Calu3 (cell line): ENCODE data around the gene UCHL5. TPM values are rescaled to one million over a fixed set of nuclear protein-coding genes. Genes with fewer than 3 reads are reported as not detected.

Experiments
- BruUV-seq: library from RNA; stranded (reverse); fragments of 400-500 nt; replicated peaks from 2 replicates; lab custom pipeline; 2021; lab: Mats Ljungman, UMichigan
- CTCF ChIA-PET: fragments of 300-600 bp; sonication (Branson Sonifier 250); formaldehyde crosslinking; loops from one replicate; lab custom pipeline; 2022; ENCODE audit warnings: antibody characterized with exemption; lab: Charles Lee
- DNase-seq: peaks from one replicate; pipeline ENCODE4 v3.0.0; 2022
- H3K27ac Mint-ChIP-seq: one replicate; pipeline ENCODE4 v1.8.0; 2022; ENCODE audit warnings: mixed read lengths; ENCODE audit not compliant: unreplicated experiment
- H3K27me3 Mint-ChIP-seq: one replicate; pipeline ENCODE4 v1.8.0; 2022; ENCODE audit warnings: mixed read lengths; ENCODE audit not compliant: unreplicated experiment
- H3K36me3 Mint-ChIP-seq: one replicate; pipeline ENCODE4 v1.8.0; 2022; ENCODE audit warnings: mild to moderate bottlenecking, moderate library complexity, mixed read lengths; ENCODE audit not compliant: insufficient read depth, unreplicated experiment
- H3K4me1 Mint-ChIP-seq: one replicate; pipeline ENCODE4 v1.8.0; 2022; ENCODE audit warnings: mild to moderate bottlenecking, low read depth, mixed read lengths; ENCODE audit not compliant: unreplicated experiment
- H3K4me3 Mint-ChIP-seq: one replicate; pipeline ENCODE4 v1.8.0; 2022; ENCODE audit warnings: mild to moderate bottlenecking, low read depth, moderate library complexity, mixed read lengths; ENCODE audit not compliant: unreplicated experiment
- H3K9me3 Mint-ChIP-seq: one replicate; pipeline ENCODE4 v1.8.0; 2022; ENCODE audit warnings: low read depth, mixed read lengths; ENCODE audit not compliant: unreplicated experiment
- CTCF ChIP-seq: fragments of 200-600 bp; IDR thresholded peaks from one replicate; pipeline ENCODE4 v1.8.0; 2022; ENCODE audit warnings: antibody characterized with exemption; ENCODE audit not compliant: unreplicated experiment
- intact Hi-C: fragments of 100-400 bp; cut with micrococcal nuclease; formaldehyde crosslinking; loops from one replicate; pipeline ENCODE4 v1.10.0; 2022; ENCODE audit not compliant: unreplicated experiment
- total RNA-seq: library from RNA; stranded (reverse); gene quantifications from 2 replicates; pipeline ENCODE4 v1.2.3, GENCODE V29; 2022

UCHL5 gene
- total RNA-seq, 1 experiment from 2014 or later = 69.9 TPM

GRCh38 chr1:193094112-193094511 lies 35.0 kb upstream of the UCHL5 start:
- Mint-ChIP-seq H3K27me3 (no peaks in the 10 kb centered on the region), H3K9me3 (no peaks in the 10 kb centered on the region), H3K27ac (no peak overlapping the region), H3K4me1 (no peaks in the 10 kb centered on the region), H3K4me3 (no peak overlapping the region), H3K36me3 (peaks cover 11% of the 10 kb centered on the region)
- CTCF ChIA-PET = no interaction called here
- no TSS peak for BruUV-seq
- no peak for TF ChIP-seq CTCF
- intact Hi-C loops = no loop called here
- no peak for DNase-seq

- no peaks in the 10 kb centered on the region for H3K27me3 Mint-ChIP-seq
- H3K36me3 Mint-ChIP-seq = peaks cover 14% of the 10 kb centered on the region
- no peaks in the 10 kb centered on the region for H3K4me1 Mint-ChIP-seq
- H3K9me3 Mint-ChIP-seq = no peaks in the 10 kb centered on the region
- CTCF ChIA-PET = no interaction called here
- DNase-seq = no peak
- BruUV-seq = no TSS peak
- TF ChIP-seq CTCF = no peak
- no peak overlapping the region for H3K27ac Mint-ChIP-seq
- no peak overlapping the region for H3K4me3 Mint-ChIP-seq
- intact Hi-C loops = no loop called here
Observed at GRCh38 chr1:193090865-193091264, 31.7 kb upstream of the UCHL5 start.

- intact Hi-C loops = no loop called here
- no peak for DNase-seq
- Mint-ChIP-seq H3K4me3 (no peak overlapping the region), H3K27me3 (no peaks in the 10 kb centered on the region), H3K36me3 (peaks cover 20% of the 10 kb centered on the region), H3K27ac (no peak overlapping the region), H3K4me1 (no peaks in the 10 kb centered on the region), H3K9me3 (no peaks in the 10 kb centered on the region)
- no peak for TF ChIP-seq CTCF
- no TSS peak for BruUV-seq
- CTCF ChIA-PET = no interaction called here
Observed at GRCh38 chr1:193087893-193088292, 28.7 kb upstream of the UCHL5 start.

GRCh38 chr1:193086342-193086741 lies 27.2 kb upstream of the UCHL5 start:
- Mint-ChIP-seq H3K4me1 (no peaks in the 10 kb centered on the region), H3K4me3 (no peak overlapping the region), H3K36me3 (peaks cover 28% of the 10 kb centered on the region), H3K9me3 (no peaks in the 10 kb centered on the region), H3K27ac (no peak overlapping the region), H3K27me3 (no peaks in the 10 kb centered on the region)
- intact Hi-C loops = no loop called here
- DNase-seq = no peak
- BruUV-seq = no TSS peak
- CTCF ChIA-PET = no interaction called here
- TF ChIP-seq CTCF = no peak
